ENCODE results near the gene HSPD1.

Gene HSPD1

GRCh38 chr2:197499594-197500502, at the start of gene HSPD1, which contains the start of gene HSPE1:
Gene HSPD1, minus strand, starts transcription at chr2:197499840. Its CDS starts 992 bp downstream, at chr2:197498848.
Gene HSPE1, plus strand, starts transcription at chr2:197500379. Its CDS starts 58 bp downstream, at chr2:197500437.
- peak; percentile 97 for DNase-seq (ENCODE audit: low read depth)

DNA sequence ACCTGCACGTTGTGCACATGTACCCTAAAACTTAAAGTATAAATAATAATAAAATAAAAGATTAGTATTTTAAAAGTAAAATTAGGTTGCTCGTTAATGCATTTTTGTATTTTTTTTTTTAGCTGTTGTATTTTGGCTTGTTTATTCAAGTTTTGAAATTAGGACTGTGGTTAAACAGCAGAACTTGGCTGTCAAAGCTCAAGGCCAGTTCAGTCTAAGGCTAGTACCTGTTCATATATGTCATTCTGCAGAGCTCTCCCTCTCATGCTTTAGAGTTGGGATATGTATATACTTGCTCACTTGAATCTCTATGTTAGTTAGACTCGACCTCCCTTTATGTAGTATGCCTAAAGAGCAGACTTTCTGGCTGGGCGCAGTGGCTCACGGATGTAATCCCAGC, 48.9 kb upstream of the HSPD1 start:
- no peak for DNase-seq (ENCODE audit: low read depth)

- DNase-seq (ENCODE audit: low read depth) = no peak
These were observed 47.7 kb upstream of the HSPD1 start for GRCh38 chr2:197547163-197547900.

- DNase-seq (ENCODE audit: low read depth) = no peak
These were observed 43.6 kb upstream of the HSPD1 start for GRCh38 chr2:197543206-197543605.

DNA sequence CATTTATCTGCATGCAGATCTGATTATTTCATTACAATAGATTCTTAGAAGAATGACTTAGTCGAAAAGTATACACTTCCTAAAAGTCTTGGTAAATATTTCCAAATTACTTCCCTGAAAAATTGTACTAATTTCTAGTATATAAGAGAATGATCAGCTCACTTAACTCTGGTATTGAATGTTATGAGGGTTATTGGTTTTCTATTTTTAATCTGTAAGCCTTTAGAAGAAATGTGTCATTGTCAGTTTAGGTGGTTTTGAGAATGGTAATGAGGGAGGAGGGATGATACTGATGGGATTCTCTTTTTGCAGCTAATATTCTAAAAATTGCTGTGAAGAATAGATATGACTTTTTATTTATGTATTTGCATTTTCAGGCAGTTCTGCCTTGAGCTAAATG, 40.1 kb upstream of the HSPD1 start:
- no peak for DNase-seq (ENCODE audit: low read depth)

- no peak for DNase-seq (ENCODE audit: low read depth)
These were observed 38.8 kb upstream of the HSPD1 start for GRCh38 chr2:197538412-197538811.

- no peak for DNase-seq (ENCODE audit: low read depth)
These were observed 17.5 kb upstream of the HSPD1 start for GRCh38 chr2:197517150-197517549.

DNA sequence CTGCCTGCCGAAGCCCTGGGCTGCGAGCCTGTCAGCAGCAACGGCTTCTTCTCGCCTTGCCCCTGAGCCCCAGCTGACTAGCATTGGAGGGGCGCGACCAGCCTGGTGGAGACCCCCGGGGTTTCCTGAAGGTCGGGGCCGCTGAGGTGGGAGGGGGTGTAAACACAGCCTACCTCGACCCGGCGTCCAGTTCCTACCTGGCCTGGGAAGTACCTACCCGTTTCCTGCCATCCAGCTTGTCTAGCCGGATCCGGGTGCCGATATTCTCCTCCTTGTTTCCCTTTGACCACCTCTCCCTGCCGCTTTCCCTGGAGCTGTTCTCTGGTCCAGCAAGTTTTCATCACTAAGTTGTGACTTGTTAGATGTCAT, 16.7 kb upstream of the HSPD1 start:
- DNase-seq (ENCODE audit: low read depth) = peak; percentile 15

DNA sequence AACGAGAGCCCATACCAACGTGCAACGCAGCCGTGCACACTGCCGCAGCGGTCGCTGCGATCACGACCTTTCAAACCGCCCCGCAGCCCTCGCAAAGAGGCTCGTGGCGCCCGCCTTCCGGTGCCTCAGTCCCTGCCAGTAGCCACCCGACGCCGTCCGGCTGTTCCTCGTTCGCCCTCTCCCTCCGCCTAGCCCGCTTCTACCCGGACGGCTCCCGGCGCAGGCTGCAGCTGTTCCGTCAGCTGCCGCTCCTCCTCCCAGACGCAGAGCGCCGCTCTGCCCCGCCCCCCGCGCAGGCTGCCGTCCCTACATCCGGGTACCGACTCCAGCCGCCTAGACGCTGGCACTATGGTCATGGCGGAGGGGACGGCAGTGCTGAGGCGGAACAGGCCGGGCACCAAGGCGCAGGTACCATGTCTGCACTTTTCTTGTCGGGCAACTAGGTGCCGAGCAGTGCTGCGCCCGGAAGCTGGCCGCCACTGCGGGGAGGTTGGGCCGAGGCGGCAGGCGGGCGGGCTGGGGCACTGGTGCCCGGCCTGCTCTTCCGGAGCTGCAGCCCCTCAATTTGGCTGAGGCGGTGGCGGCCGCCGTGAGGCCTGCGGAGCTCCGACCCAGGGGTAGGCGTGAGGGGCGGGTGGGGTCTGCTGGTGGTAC, 16.2 kb upstream of the HSPD1 start, which contains the start of gene MOB4:
TSS of gene MOB4 (plus strand) at position 328 of the 654 bp plus-strand sequence. CDS start at position 349, 21 bp downstream.
- DNase-seq (ENCODE audit: low read depth) = peak; percentile 93

GRCh38 chr2:197515315-197515738, 15.7 kb upstream of the HSPD1 start:
- no peak for DNase-seq (ENCODE audit: low read depth)

GRCh38 chr2:197514754-197515153, 15.1 kb upstream of the HSPD1 start:
- no peak for DNase-seq (ENCODE audit: low read depth)

GRCh38 chr2:197513915-197514314, 14.3 kb upstream of the HSPD1 start:
- no peak for DNase-seq (ENCODE audit: low read depth)

DNA sequence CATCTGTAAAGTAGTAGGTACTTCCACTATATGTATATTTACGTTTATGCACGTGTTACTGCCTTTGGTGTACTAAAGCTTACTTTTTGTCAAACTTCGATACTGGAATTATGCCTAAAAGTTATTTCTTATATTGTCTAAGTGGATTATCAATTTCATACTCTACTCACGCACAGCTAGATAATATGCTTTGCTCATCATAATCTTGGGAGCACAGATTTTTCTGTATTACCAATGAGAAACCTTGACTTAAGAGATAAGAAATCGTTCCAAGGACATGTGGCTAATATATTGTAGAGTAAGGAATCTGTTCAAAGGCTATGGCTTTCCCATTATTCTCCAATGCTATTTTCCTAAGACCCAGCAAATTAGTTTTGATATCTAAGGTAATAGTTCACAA, 7.0 kb upstream of the HSPD1 start:
- no peak for DNase-seq (ENCODE audit: low read depth)

DNA sequence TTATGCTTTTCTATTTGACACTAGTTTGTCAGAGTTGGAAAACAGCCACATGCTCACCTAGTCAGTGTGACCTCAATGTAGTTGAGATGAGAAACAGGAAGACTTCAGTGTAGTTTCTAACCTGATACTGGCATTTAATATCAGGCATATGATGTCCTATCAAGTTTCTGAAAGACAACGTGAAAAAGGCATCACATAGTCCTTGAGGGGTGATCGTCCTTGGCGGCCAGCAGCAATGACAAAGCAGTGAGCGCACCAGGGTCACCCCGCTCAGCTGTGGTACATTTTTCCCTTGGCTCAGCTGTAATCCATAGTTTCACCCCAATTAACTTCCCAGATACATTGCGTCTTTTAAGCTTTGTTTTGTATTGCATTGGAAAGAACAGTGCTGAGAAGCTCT, 4.9 kb upstream of the HSPD1 start:
- DNase-seq (ENCODE audit: low read depth) = no peak

- DNase-seq (ENCODE audit: low read depth) = no peak
These were observed 4.4 kb upstream of the HSPD1 start for GRCh38 chr2:197504000-197504399.

- no peak for DNase-seq (ENCODE audit: low read depth)
These were observed 3.0 kb upstream of the HSPD1 start for GRCh38 chr2:197502685-197503084.

GRCh38 chr2:197502201-197502600, 2.6 kb upstream of the HSPD1 start:
- DNase-seq (ENCODE audit: low read depth) = no peak

- DNase-seq (ENCODE audit: low read depth) = no peak
These were observed 977 bp upstream of the HSPD1 start for GRCh38 chr2:197500503-197501131.

GRCh38 chr2:197498937-197499593, 575 bp downstream of the HSPD1 start:
- DNase-seq (ENCODE audit: low read depth) = peak; percentile 18

- DNase-seq (ENCODE audit: low read depth) = no peak
These were observed 1.3 kb downstream of the HSPD1 start for GRCh38 chr2:197498235-197498936.

GRCh38 chr2:197497326-197497725, 2.3 kb downstream of the HSPD1 start:
- no peak for DNase-seq (ENCODE audit: low read depth)

Measured in activated T-helper 1 cell treated with Interleukin-2 at 50 U/mL for 16 hours (primary cell).